Suprapubic skin (tissue), 4 donors: Measurements from ENCODE around the gene TRPM6.

Experiments
- CTCF ChIP-seq, 2 donors: fragments of 200-600 bp in 1 of 2; fragments of 450-650 bp in 1 of 2; sonication (generic) in 1 of 2; IDR thresholded peaks; one replicate each; pipeline ENCODE4 v1.5.1; 2016 to 2019; ENCODE audit warnings: antibody characterized with exemption in 2 of 2, mild to moderate bottlenecking in 1 of 2, moderate library complexity in 1 of 2
- POLR2A ChIP-seq, 2 donors: fragments of 450-650 bp; IDR thresholded peaks; one replicate each; pipeline ENCODE4 v1.6.1; 2017; ENCODE audit warnings: antibody characterized with exemption in 2 of 2, mild to moderate bottlenecking in 2 of 2, moderate library complexity in 2 of 2
- POLR2AphosphoS5 ChIP-seq, 3 donors: sonication (generic); formaldehyde crosslinking; IDR thresholded peaks; one replicate each; pipeline ENCODE4 v1.6.1; 2017; ENCODE audit warnings: antibody characterized with exemption in 3 of 3

GRCh38 chr9:74800226-74800625, 87.5 kb downstream of the TRPM6 start:
- no peak for TF ChIP-seq CTCF (IDR thresholded peaks at IDR 0.05)
- TF ChIP-seq POLR2A (IDR thresholded peaks at IDR 0.05): no peak
- TF ChIP-seq POLR2AphosphoS5 (IDR thresholded peaks at IDR 0.05): no peak
